A549 (cell line): ENCODE results near the gene GOLGA5. TPM values are rescaled to one million over a fixed set of nuclear protein-coding genes. Genes with fewer than 3 reads are reported as not detected.

Experiments
- ATAC-seq, 2 experiments: fragments of 200-7000 bp in 1 of 2; fragments of >200 bp in 1 of 2; cut with Nextera tagmentation in 1 of 2; cut with Tn5 transposase in 1 of 2; 3 replicates each; pipeline versions ENCODE4 v1.8.0 to v1.9.1; 2018 to 2020; ENCODE audit warnings: mild to moderate bottlenecking in 1 of 2, moderate library complexity in 1 of 2
- CTCF ChIA-PET: fragments of 300-600 bp; sonication (Branson Sonifier 250); formaldehyde crosslinking; extraction: SDS; loops from one replicate; lab custom pipeline; 2021; ENCODE audit warnings: antibody characterized with exemption, inconsistent platforms; lab: Yijun Ruan, JAX
- POLR2A ChIA-PET: fragments of 350-600 bp; formaldehyde crosslinking; extraction: SDS; loops from one replicate; lab custom pipeline; 2021; ENCODE audit warnings: antibody characterized with exemption, inconsistent platforms; lab: Yijun Ruan, JAX
- DNase-seq, 2 experiments: peaks; one replicate each; pipeline versions ENCODE4 v3.0.0 to v3.0.0-alpha.2; 2011 to 2016; ENCODE audit warnings: low read depth in 1 of 2, low spot score in 1 of 2
- FAIRE-seq: peaks from 2 replicates; lab custom pipeline; 2011; peaks lifted over from hg19 to GRCh38; lab: Jason Lieb, UNC
- H3K27ac ChIP-seq, 2 experiments: fragments of >200 bp; sonication (Bioruptor Twin); formaldehyde crosslinking; 3 replicates each; pipeline ENCODE4 v1.5.1; 2016 to 2017
- H3K4me1 ChIP-seq: fragments of >200 bp; sonication (Bioruptor Twin); formaldehyde crosslinking; 3 replicates; pipeline ENCODE4 v1.6.1; 2016
- H3K4me2 ChIP-seq: fragments of >200 bp; sonication (Bioruptor Twin); formaldehyde crosslinking; 3 replicates; pipeline ENCODE4 v1.6.1; 2016
- H3K4me3 ChIP-seq: fragments of >200 bp; sonication (Bioruptor Twin); formaldehyde crosslinking; 3 replicates; pipeline ENCODE4 v1.5.1; 2016
- H3K9me3 ChIP-seq: fragments of >200 bp; sonication (Bioruptor Twin); formaldehyde crosslinking; 3 replicates; pipeline ENCODE4 v1.6.1; 2016
- EP300 ChIP-seq, 2 experiments: fragments of >200 bp; sonication (Bioruptor Twin); formaldehyde crosslinking; IDR thresholded peaks; 2 replicates in 1 of 2; 3 replicates in 1 of 2; pipeline ENCODE4 v1.6.1; 2016 to 2017
- FOSL2 ChIP-seq, 2 experiments: fragments of 450-650 bp in 1 of 2; fragments of >200 bp in 1 of 2; sonication (Bioruptor Twin) in 1 of 2; formaldehyde crosslinking; IDR thresholded peaks; 2 replicates each; pipeline versions ENCODE4 v1.5.0 to v1.6.1; 2016 to 2020; ENCODE audit warnings: mild to moderate bottlenecking in 1 of 2, moderate library complexity in 1 of 2
- HDAC2 ChIP-seq: fragments of 200-600 bp; sonication (generic); IDR thresholded peaks from 2 replicates; pipeline ENCODE4 v1.6.1; 2016
- NPAS2 ChIP-seq: fragments of 250-450 bp; sonication (Bioruptor Pico); IDR thresholded peaks from 2 replicates; pipeline ENCODE4 v1.8.0; 2022; ENCODE audit warnings: mild to moderate bottlenecking, moderate library complexity, borderline replicate concordance
- PHF8 ChIP-seq: fragments of 200-600 bp; sonication (generic); IDR thresholded peaks from 2 replicates; pipeline ENCODE4 v1.6.1; 2016; ENCODE audit warnings: low read depth, mild to moderate bottlenecking, antibody characterized with exemption, moderate library complexity, borderline replicate concordance
- POLR2A ChIP-seq: IDR thresholded peaks from 2 replicates; pipeline ENCODE4 v1.6.1; 2012; ENCODE audit warnings: mild to moderate bottlenecking, low read length
- RAD21 ChIP-seq, 2 experiments: fragments of >200 bp in 1 of 2; sonication (Bioruptor Twin) in 1 of 2; formaldehyde crosslinking in 1 of 2; IDR thresholded peaks in 1 of 2; conservative IDR thresholded peaks in 1 of 2; 2 replicates in 1 of 2; 3 replicates in 1 of 2; pipeline ENCODE4 v1.6.1; 2012 to 2018; ENCODE audit warnings: inconsistent platforms in 1 of 2
- SMC3 ChIP-seq: fragments of >200 bp; sonication (Bioruptor Twin); formaldehyde crosslinking; IDR thresholded peaks from 3 replicates; pipeline ENCODE4 v1.6.1; 2018; ENCODE audit warnings: inconsistent platforms
- ZC3H11A ChIP-seq: fragments of 450-650 bp; IDR thresholded peaks from 2 replicates; pipeline ENCODE4 v1.6.1; 2014; ENCODE audit warnings: antibody characterized with exemption, mild to moderate bottlenecking
- ZFP36 ChIP-seq: fragments of 450-650 bp; IDR thresholded peaks from 2 replicates; pipeline ENCODE4 v1.6.1; 2014; ENCODE audit warnings: borderline replicate concordance; ENCODE audit not compliant: partially characterized antibody
- ZNF302 ChIP-seq: fragments of 250-450 bp; sonication (Bioruptor Pico); IDR thresholded peaks from 2 replicates; pipeline ENCODE4 v1.9.0; 2021; ENCODE audit warnings: inconsistent platforms, mild to moderate bottlenecking, moderate library complexity
- ZSCAN20 ChIP-seq: fragments of 250-450 bp; sonication (Bioruptor Pico); IDR thresholded peaks from 2 replicates; pipeline ENCODE4 v1.8.0; 2022; ENCODE audit warnings: mild to moderate bottlenecking, moderate library complexity
- WGBS: methylation state at CpG from one replicate; pipeline ENCODE4 v1.1.6; 2017; ENCODE audit errors: missing lambda C conversion rate; 5-methylcytosine and 5-hydroxymethylcytosine counted together
- polyA plus RNA-seq, 4 experiments: library from polyadenylated mRNA; depleted of rRNA in 3 of 4; stranded (reverse); fragments of >200 nt; fragmentation: RNase III in 1 of 4; extraction: RNeasy Plus Mini Kit Qiagen cat#74134 plus additional on column Dnase treatment in 1 of 4; gene quantifications; 2 replicates in 3 of 4; 3 replicates in 1 of 4; pipeline ENCODE4 v1.2.3, GENCODE V29; 2011 to 2017
- TF ChIP-seq, protein P1 (sequence below): IDR thresholded peaks from 2 replicates; pipeline ENCODE4 v1.6.1; 2012
- TF ChIP-seq, protein P2 (sequence below): fragments of >200 bp; sonication (Bioruptor Twin); formaldehyde crosslinking; IDR thresholded peaks from 3 replicates; pipeline ENCODE4 v1.5.1; 2016
- TF ChIP-seq, protein P3 (sequence below): IDR thresholded peaks from 2 replicates; pipeline ENCODE4 v1.6.1; 2012
- TF ChIP-seq, protein P4 (sequence below): fragments of 250-450 bp; sonication (Bioruptor Pico); IDR thresholded peaks from 2 replicates; pipeline ENCODE4 v1.5.0; 2020; ENCODE audit warnings: low read depth, mild to moderate bottlenecking, moderate library complexity
- TF ChIP-seq, protein P5 (sequence below): fragments of 250-450 bp; sonication (Bioruptor Pico); IDR thresholded peaks from 2 replicates; pipeline ENCODE4 v1.5.0; 2021; ENCODE audit warnings: mild to moderate bottlenecking, moderate library complexity, borderline replicate concordance
- TF ChIP-seq, protein P6 (sequence below): IDR thresholded peaks from 2 replicates; pipeline ENCODE4 v1.6.1; 2012; ENCODE audit warnings: low read depth, borderline replicate concordance

Gene GOLGA5
- polyA plus RNA-seq, 2 of the 4 experiments (the other 2 are of a cell fraction): 31.9 to 53.8 TPM

DNA sequence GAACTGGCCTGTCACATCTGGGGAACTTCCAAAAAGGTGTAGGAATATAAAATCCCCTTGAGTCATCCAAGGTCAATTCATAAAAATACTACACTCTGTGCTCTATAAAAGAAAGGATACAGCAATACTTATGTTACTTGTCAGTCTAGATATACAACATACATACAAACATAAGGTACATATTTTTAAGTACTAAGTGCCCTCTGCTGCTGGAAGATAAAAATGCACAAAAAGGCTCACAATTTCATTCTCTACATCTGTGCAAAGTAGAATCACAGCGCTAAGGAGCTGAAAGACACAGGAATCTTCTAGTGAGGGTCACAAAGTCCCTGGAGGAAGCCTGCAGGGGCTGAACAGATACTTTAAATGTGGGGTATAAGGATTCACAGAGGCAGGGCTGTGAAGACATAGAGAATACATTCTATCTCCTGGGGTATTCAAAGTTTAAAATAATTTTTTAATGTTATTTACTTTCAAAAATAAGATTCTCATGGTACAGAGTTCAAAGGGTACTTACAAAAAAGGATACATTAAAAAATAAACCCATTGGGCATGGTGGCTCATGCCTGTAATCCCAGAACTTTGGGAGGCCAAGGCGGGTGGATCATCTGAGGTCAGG, 10.2 kb upstream of the GOLGA5 start:
- Histone ChIP-seq H3K4me2 (no peak overlapping the region), H3K27ac (0 out of 6 replicates have a peak overlapping the region, but pooled peaks of 1 of the 2 experiments have one; percentile 29), H3K4me1 (peaks cover 14% of the 10 kb centered on the region; the same call in 2 of the 3 replicates), H3K9me3 (peaks cover 8% of the 10 kb centered on the region), H3K4me3 (no peak overlapping the region)
- ATAC-seq: peak; percentile 75 to 88; a peak in 5 of 6 replicates
- DNase-seq: peak; percentile 69 to 70
- TF ChIP-seq PHF8: no peak
- TF ChIP-seq ZNF302: no peak
- no peak for TF ChIP-seq ZSCAN20
- TF ChIP-seq, protein P1, sequence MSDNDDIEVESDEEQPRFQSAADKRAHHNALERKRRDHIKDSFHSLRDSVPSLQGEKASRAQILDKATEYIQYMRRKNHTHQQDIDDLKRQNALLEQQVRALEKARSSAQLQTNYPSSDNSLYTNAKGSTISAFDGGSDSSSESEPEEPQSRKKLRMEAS: no peak
- TF ChIP-seq, protein P2, sequence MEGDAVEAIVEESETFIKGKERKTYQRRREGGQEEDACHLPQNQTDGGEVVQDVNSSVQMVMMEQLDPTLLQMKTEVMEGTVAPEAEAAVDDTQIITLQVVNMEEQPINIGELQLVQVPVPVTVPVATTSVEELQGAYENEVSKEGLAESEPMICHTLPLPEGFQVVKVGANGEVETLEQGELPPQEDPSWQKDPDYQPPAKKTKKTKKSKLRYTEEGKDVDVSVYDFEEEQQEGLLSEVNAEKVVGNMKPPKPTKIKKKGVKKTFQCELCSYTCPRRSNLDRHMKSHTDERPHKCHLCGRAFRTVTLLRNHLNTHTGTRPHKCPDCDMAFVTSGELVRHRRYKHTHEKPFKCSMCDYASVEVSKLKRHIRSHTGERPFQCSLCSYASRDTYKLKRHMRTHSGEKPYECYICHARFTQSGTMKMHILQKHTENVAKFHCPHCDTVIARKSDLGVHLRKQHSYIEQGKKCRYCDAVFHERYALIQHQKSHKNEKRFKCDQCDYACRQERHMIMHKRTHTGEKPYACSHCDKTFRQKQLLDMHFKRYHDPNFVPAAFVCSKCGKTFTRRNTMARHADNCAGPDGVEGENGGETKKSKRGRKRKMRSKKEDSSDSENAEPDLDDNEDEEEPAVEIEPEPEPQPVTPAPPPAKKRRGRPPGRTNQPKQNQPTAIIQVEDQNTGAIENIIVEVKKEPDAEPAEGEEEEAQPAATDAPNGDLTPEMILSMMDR: peak; percentile 82
- no peak for TF ChIP-seq HDAC2
- no peak for TF ChIP-seq ZFP36
- TF ChIP-seq, protein P3, sequence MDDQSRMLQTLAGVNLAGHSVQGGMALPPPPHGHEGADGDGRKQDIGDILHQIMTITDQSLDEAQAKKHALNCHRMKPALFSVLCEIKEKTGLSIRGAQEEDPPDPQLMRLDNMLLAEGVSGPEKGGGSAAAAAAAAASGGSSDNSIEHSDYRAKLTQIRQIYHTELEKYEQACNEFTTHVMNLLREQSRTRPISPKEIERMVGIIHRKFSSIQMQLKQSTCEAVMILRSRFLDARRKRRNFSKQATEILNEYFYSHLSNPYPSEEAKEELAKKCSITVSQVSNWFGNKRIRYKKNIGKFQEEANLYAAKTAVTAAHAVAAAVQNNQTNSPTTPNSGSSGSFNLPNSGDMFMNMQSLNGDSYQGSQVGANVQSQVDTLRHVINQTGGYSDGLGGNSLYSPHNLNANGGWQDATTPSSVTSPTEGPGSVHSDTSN: no peak
- no peak for TF ChIP-seq EP300 (IDR thresholded peaks at IDR 0.05)
- TF ChIP-seq, protein P4, sequence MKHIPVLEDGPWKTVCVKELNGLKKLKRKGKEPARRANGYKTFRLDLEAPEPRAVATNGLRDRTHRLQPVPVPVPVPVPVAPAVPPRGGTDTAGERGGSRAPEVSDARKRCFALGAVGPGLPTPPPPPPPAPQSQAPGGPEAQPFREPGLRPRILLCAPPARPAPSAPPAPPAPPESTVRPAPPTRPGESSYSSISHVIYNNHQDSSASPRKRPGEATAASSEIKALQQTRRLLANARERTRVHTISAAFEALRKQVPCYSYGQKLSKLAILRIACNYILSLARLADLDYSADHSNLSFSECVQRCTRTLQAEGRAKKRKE: no peak
- no peak for TF ChIP-seq NPAS2
- TF ChIP-seq, protein P5, sequence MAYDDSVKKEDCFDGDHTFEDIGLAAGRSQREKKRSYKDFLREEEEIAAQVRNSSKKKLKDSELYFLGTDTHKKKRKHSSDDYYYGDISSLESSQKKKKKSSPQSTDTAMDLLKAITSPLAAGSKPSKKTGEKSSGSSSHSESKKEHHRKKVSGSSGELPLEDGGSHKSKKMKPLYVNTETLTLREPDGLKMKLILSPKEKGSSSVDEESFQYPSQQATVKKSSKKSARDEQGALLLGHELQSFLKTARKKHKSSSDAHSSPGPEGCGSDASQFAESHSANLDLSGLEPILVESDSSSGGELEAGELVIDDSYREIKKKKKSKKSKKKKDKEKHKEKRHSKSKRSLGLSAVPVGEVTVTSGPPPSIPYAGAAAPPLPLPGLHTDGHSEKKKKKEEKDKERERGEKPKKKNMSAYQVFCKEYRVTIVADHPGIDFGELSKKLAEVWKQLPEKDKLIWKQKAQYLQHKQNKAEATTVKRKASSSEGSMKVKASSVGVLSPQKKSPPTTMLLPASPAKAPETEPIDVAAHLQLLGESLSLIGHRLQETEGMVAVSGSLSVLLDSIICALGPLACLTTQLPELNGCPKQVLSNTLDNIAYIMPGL: no peak
- TF ChIP-seq RAD21 (conservative IDR thresholded peaks at IDR 0.05 in 1 of 2, IDR thresholded peaks at IDR 0.05 in 1 of 2): peak; percentile 84 to 86
- peak; percentile 79 for TF ChIP-seq SMC3
- TF ChIP-seq, protein P6, sequence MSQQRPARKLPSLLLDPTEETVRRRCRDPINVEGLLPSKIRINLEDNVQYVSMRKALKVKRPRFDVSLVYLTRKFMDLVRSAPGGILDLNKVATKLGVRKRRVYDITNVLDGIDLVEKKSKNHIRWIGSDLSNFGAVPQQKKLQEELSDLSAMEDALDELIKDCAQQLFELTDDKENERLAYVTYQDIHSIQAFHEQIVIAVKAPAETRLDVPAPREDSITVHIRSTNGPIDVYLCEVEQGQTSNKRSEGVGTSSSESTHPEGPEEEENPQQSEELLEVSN: no peak
- TF ChIP-seq POLR2A: no peak
- CTCF ChIA-PET: interaction anchor here (0.6 to 13.4 kb wide), 29 partner anchors 9 to 658 kb away, joined by 3 to 191 read pairs (median 4); partner anchors contain the start of gene LGMN
- FAIRE-seq: peak; percentile 51
- POLR2A ChIA-PET: interaction anchor here (0.6 to 1.5 kb wide), 3 partner anchors 10 to 101 kb away, joined by 3 to 6 read pairs (median 4); partner anchors contain the start of genes GOLGA5 and LGMN
- WGBS: 54% methylated on average over 2 of the region's 2 CpGs

DNA sequence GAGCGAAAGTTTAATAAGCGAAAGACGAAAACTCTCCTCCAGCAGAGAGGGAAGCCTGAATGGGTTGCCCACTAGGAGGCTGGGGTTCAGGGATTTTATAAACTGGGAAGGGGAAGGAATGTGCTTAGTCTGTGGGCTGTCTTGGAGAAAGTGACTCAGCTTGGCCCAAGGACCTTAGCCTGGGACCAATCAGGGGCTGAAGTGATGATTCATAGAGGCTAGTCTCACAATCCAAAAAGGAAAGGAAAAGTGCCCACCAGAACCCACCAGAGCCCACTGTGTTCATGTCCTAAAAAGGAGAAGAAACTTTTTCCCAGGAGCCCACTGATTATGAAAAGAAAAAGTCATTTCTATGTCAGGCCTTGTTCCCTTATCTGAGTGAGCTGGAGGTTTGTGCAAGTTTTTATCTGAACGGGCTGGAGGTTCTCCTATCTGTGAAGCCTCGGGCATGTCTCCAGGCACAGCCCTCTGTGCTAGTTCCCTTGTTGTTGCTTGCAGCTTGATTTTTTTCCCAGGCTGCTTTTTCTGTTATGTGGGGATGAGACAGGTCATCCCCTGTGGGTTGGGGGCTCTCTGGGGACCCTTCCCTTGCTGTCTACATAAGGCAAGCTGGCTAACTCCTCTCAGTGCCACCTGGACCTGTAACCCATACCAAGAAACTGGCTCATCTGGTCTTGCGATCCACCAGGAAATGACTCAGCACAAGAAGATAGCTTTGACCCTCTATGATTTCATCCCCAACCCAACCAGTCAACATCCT, 8.3 kb upstream of the GOLGA5 start:
- H3K4me3 ChIP-seq: no peak overlapping the region
- ATAC-seq (peak in 1 of 2 experiments; percentile 79; a peak in 3 of 6 replicates), FAIRE-seq (no peak), DNase-seq (peak in 1 of 2 experiments; percentile 45)
- POLR2A ChIA-PET: no interaction called here
- H3K4me2 ChIP-seq: no peak overlapping the region; the same call in 2 of the 3 replicates
- H3K4me1 ChIP-seq: peaks cover 7% of the 10 kb centered on the region; the same call in 1 of the 3 replicates
- TF ChIP-seq ZC3H11A: no peak
- no peak for TF ChIP-seq FOSL2 (IDR thresholded peaks at IDR 0.05)
- TF ChIP-seq FOSL2 (CRISPR knock-in tag; IDR thresholded peaks at IDR 0.05): peak; percentile 28; the same call in 1 of the 2 replicates
- H3K9me3 ChIP-seq: peaks cover 17% of the 10 kb centered on the region
- peak overlapping the region; percentile 39 to 74; a peak in 4 of 6 replicates for H3K27ac ChIP-seq
- CTCF ChIA-PET: interaction anchor here (0.7 to 13.4 kb wide), 7 partner anchors 10 to 651 kb away, joined by 3 to 191 read pairs (median 4); no protein-coding TSS in a partner anchor
- WGBS: 64% methylated on average over 6 of the region's 6 CpGs
